Astrocyte of the hippocampus (primary cell): Measurements from ENCODE around the gene ALDH3B2.
"Not testable (repeated sequence)": the region's sequence is repeated elsewhere in the genome, so short reads cannot be mapped to it uniquely, and the experiment has no call there.

ENCODE experiments used
- DNase-seq: peaks from one replicate; pipeline ENCODE4 v3.0.0; 2011; ENCODE audit warnings: low read depth, low spot score

The ALDH3B2 gene

GRCh38 chr11:67674442-67674871 is at the start of gene ALDH3B2:
TSS of gene ALDH3B2 (minus strand) at chr11:67674623. CDS start at chr11:67666935, 7,688 bp downstream.
- no peak for DNase-seq

GRCh38 chr11:67723036-67723435 is 48.6 kb upstream of the ALDH3B2 start:
- DNase-seq, result not testable (repeated sequence)

- DNase-seq, result not testable (repeated sequence)
These were observed 41.8 kb upstream of the ALDH3B2 start for GRCh38 chr11:67716226-67716625.

- not testable (repeated sequence) for DNase-seq
These were observed 41.4 kb upstream of the ALDH3B2 start for GRCh38 chr11:67715801-67716200.

GRCh38 chr11:67713892-67714509 is 39.6 kb upstream of the ALDH3B2 start:
- DNase-seq, result not testable (repeated sequence)

- not testable (repeated sequence) for DNase-seq
These were observed 37.3 kb upstream of the ALDH3B2 start for GRCh38 chr11:67711676-67712075.

GRCh38 chr11:67711212-67711611 is 36.8 kb upstream of the ALDH3B2 start:
- DNase-seq, result not testable (repeated sequence)

- not testable (repeated sequence) for DNase-seq
These were observed 35.4 kb upstream of the ALDH3B2 start for GRCh38 chr11:67709806-67710205.

GRCh38 chr11:67705264-67705663 is 30.8 kb upstream of the ALDH3B2 start:
- no peak for DNase-seq

- no peak for DNase-seq
These were observed 30.1 kb upstream of the ALDH3B2 start for GRCh38 chr11:67704524-67704923.

- not testable (repeated sequence) for DNase-seq
These were observed 29.3 kb upstream of the ALDH3B2 start for GRCh38 chr11:67703709-67704108.

- DNase-seq, result peak; percentile 62
These were observed 26.3 kb upstream of the ALDH3B2 start for GRCh38 chr11:67700548-67701262.

GRCh38 chr11:67700141-67700540 is 25.7 kb upstream of the ALDH3B2 start:
- DNase-seq, result no peak

- peak; percentile 20 for DNase-seq
These were observed 25.1 kb upstream of the ALDH3B2 start for GRCh38 chr11:67699521-67699920.

- no peak for DNase-seq
These were observed 23.8 kb upstream of the ALDH3B2 start for GRCh38 chr11:67698247-67698646.

GRCh38 chr11:67697846-67698245 is 23.4 kb upstream of the ALDH3B2 start:
- DNase-seq, result no peak

- DNase-seq, result no peak
These were observed 22.6 kb upstream of the ALDH3B2 start for GRCh38 chr11:67696998-67697397.

- DNase-seq, result no peak
These were observed 21.2 kb upstream of the ALDH3B2 start for GRCh38 chr11:67695606-67696005.

- no peak for DNase-seq
These were observed 20.6 kb upstream of the ALDH3B2 start for GRCh38 chr11:67694875-67695555.

- no peak for DNase-seq
These were observed 16.7 kb upstream of the ALDH3B2 start for GRCh38 chr11:67691149-67691548.

- no peak for DNase-seq
These were observed 14.8 kb upstream of the ALDH3B2 start for GRCh38 chr11:67689178-67689577.

- no peak for DNase-seq
These were observed 13.6 kb upstream of the ALDH3B2 start for GRCh38 chr11:67687986-67688385.
